ENCODE data around the gene KRTAP19-5.

The KRTAP19-5 gene

GRCh38 chr21:30463713-30464112, 38.2 kb downstream of the KRTAP19-5 start:
- Histone ChIP-seq H3K27ac (replicated peaks) (no peak overlapping the region), H3K4me3 (replicated peaks; ENCODE audit: insufficient read depth, low read length) (no peak overlapping the region), H3K27me3 (ENCODE audit: insufficient read depth, poor library complexity, severe bottlenecking) (no peaks in the 10 kb centered on the region)
- DNase-seq (ENCODE audit: low read depth in 1 of 2, low spot score in 1 of 2): no peak
- TF ChIP-seq CTCF (IDR thresholded peaks at IDR 0.05; ENCODE audit: insufficient read depth, low read length): peak; percentile 10
- TF ChIP-seq GABPA (IDR thresholded peaks at IDR 0.05; ENCODE audit: low read depth): no peak
- TF ChIP-seq POLR2AphosphoS5 (IDR thresholded peaks at IDR 0.05; ENCODE audit: low read depth): no peak

Data from HL-60 (cell line).